Esophagus muscularis mucosa (tissue), 4 donors: ENCODE results near the gene ATP5F1E. TPM values are rescaled to one million over a fixed set of nuclear protein-coding genes. Genes with fewer than 3 reads are reported as not detected.

Experiments
- DNase-seq: peaks from one replicate; pipeline ENCODE4 v3.0.0-alpha.2; 2017; ENCODE audit errors: extremely low spot score
- H3K27ac ChIP-seq, 4 donors: fragments of 200-600 bp; sonication (generic); replicated peaks in 1 of 4; 1 replicate in 3 of 4; 2 replicates in 1 of 4; pipeline ENCODE4 v1.5.1; 2016 to 2019; ENCODE audit warnings: mild to moderate bottlenecking in 1 of 4
- H3K27me3 ChIP-seq, 4 donors: fragments of 200-600 bp; sonication (generic); one replicate each; pipeline versions ENCODE4 v1.5.1 to v1.6.0; 2016 to 2019
- H3K36me3 ChIP-seq, 4 donors: fragments of 200-600 bp; sonication (generic); one replicate each; pipeline ENCODE4 v1.5.1; 2016 to 2019
- H3K4me1 ChIP-seq, 4 donors: fragments of 200-600 bp; sonication (generic); one replicate each; pipeline ENCODE4 v1.5.1; 2016 to 2019
- H3K4me3 ChIP-seq, 4 donors: fragments of 200-600 bp; sonication (generic); 1 replicate in 2 of 4; 2 replicates in 2 of 4; pipeline ENCODE4 v1.5.1; 2016 to 2019; ENCODE audit warnings: mild to moderate bottlenecking in 4 of 4, moderate library complexity in 1 of 4
- H3K9me3 ChIP-seq, 4 donors: fragments of 200-600 bp; sonication (generic); 1 replicate in 3 of 4; 2 replicates in 1 of 4; pipeline ENCODE4 v1.5.1; 2016 to 2019
- CTCF ChIP-seq, 3 experiments: fragments of 200-600 bp in 2 of 3; fragments of 450-650 bp in 1 of 3; sonication (generic) in 2 of 3; IDR thresholded peaks; one replicate each; pipeline ENCODE4 v1.5.1; 2017 to 2019; ENCODE audit warnings: antibody characterized with exemption in 3 of 3, mild to moderate bottlenecking in 2 of 3, moderate library complexity in 1 of 3
- EP300 ChIP-seq: sonication (generic); formaldehyde crosslinking; IDR thresholded peaks from one replicate; pipeline ENCODE4 v1.6.1; 2017; ENCODE audit warnings: antibody characterized with exemption
- POLR2A ChIP-seq: fragments of 450-650 bp; IDR thresholded peaks from one replicate; pipeline ENCODE4 v1.6.1; 2017; ENCODE audit warnings: antibody characterized with exemption, moderate library complexity, mild to moderate bottlenecking, low read depth
- POLR2AphosphoS5 ChIP-seq, 2 donors: sonication (generic); formaldehyde crosslinking; IDR thresholded peaks; one replicate each; pipeline ENCODE4 v1.6.1; 2017; ENCODE audit warnings: antibody characterized with exemption in 2 of 2
- WGBS: methylation state at CpG from one replicate; pipeline ENCODE4 v1.1.5; 2018; 5-methylcytosine and 5-hydroxymethylcytosine counted together
- intact Hi-C: fragments of 100-400 bp; cut with DNase I; formaldehyde crosslinking; loops from one replicate; pipeline ENCODE4 v1.15.1; 2023
- total RNA-seq, 4 donors: library from RNA; depleted of rRNA; stranded (reverse); fragments of >200 nt; gene quantifications; one replicate each; pipeline versions ENCODE4 v1.1.0 to v1.2.1, GENCODE V29; 2016

ATP5F1E gene
- total RNA-seq, 4 donors from 2014 or later, result 30.8 to 44.0 (median 37.2) TPM

GRCh38 chr20:59016795-59017492 is 15.2 kb downstream of the ATP5F1E start:
- H3K4me1 ChIP-seq, result peaks cover 4 to 12% (median 11%) of the 10 kb centered on the region in 4 donors
- H3K4me3 ChIP-seq, result no peak overlapping the region
- peaks cover 0 to 4% (median under 1%) of the 10 kb centered on the region in 4 donors for H3K36me3 ChIP-seq
- TF ChIP-seq POLR2A, result no peak
- TF ChIP-seq CTCF (IDR thresholded peaks at IDR 0.05), result no peak
- no peaks in the 10 kb centered on the region for H3K9me3 ChIP-seq
- no peak for DNase-seq
- no peaks in the 10 kb centered on the region for H3K27me3 ChIP-seq
- 57% methylated on average over 4 of the region's 4 CpGs for WGBS
- intact Hi-C loops, result no loop called here
- H3K27ac ChIP-seq, result no peak overlapping the region

- peaks cover 0 to 3% (median 0%) of the 10 kb centered on the region in 4 donors for H3K36me3 ChIP-seq
- no peaks in the 10 kb centered on the region for H3K27me3 ChIP-seq
- H3K9me3 ChIP-seq, result no peaks in the 10 kb centered on the region
- no peak for DNase-seq
- peaks cover 4 to 20% (median 9%) of the 10 kb centered on the region in 4 donors for H3K4me1 ChIP-seq
- H3K27ac ChIP-seq, result no peak overlapping the region
- 80% methylated on average over 16 of the region's 16 CpGs for WGBS
- intact Hi-C loops, result no loop called here
- no peak overlapping the region for H3K4me3 ChIP-seq
- TF ChIP-seq CTCF (IDR thresholded peaks at IDR 0.05) (no peak), EP300 (no peak), POLR2A (no peak), POLR2AphosphoS5 (IDR thresholded peaks at IDR 0.05) (no peak)
Measured at GRCh38 chr20:59015812-59016711, 16.1 kb downstream of the ATP5F1E start.

GRCh38 chr20:59015411-59015810 is 16.7 kb downstream of the ATP5F1E start:
- H3K4me3 ChIP-seq, result no peak overlapping the region
- H3K4me1 ChIP-seq, result peaks cover 9 to 26% (median 12%) of the 10 kb centered on the region in 4 donors
- no peaks in the 10 kb centered on the region for H3K27me3 ChIP-seq
- WGBS, result 90% methylated on average over 10 of the region's 16 CpGs
- intact Hi-C loops, result no loop called here
- no peaks in the 10 kb centered on the region for H3K9me3 ChIP-seq
- DNase-seq, result no peak
- no peak for TF ChIP-seq POLR2A
- TF ChIP-seq CTCF (IDR thresholded peaks at IDR 0.05), result no peak
- no peak for TF ChIP-seq POLR2AphosphoS5 (IDR thresholded peaks at IDR 0.05)
- TF ChIP-seq EP300, result no peak
- H3K36me3 ChIP-seq, result peaks cover 0 to 3% (median 0%) of the 10 kb centered on the region in 4 donors
- H3K27ac ChIP-seq, result no peak overlapping the region

- Histone ChIP-seq H3K4me1 (peaks cover 10 to 30% (median 16%) of the 10 kb centered on the region in 4 donors), H3K9me3 (no peaks in the 10 kb centered on the region), H3K36me3 (peaks cover 0 to 3% (median 0%) of the 10 kb centered on the region in 4 donors), H3K4me3 (no peak overlapping the region), H3K27me3 (no peaks in the 10 kb centered on the region), H3K27ac (no peak overlapping the region)
- WGBS, result 94% methylated on average over 7 of the region's 17 CpGs
- intact Hi-C loops, result no loop called here
- DNase-seq, result no peak
- TF ChIP-seq POLR2AphosphoS5 (IDR thresholded peaks at IDR 0.05), result no peak
- no peak for TF ChIP-seq POLR2A
- TF ChIP-seq CTCF (IDR thresholded peaks at IDR 0.05), result no peak
- no peak for TF ChIP-seq EP300
Measured at GRCh38 chr20:59014680-59015389, 17.3 kb downstream of the ATP5F1E start.
